KOPT-K1 (cell line): ENCODE measurements around the gene ROBO3.

ENCODE experiments used
- H3K27ac ChIP-seq: fragments of 200-600 bp; sonication (generic); 2 replicates; pipeline ENCODE4 v1.5.1; 2016; ENCODE audit warnings: antibody characterized with exemption, mild to moderate bottlenecking, low read depth, low read length; ENCODE audit not compliant: poor library complexity, severe bottlenecking
- H3K36me3 ChIP-seq: fragments of 200-600 bp; sonication (generic); 2 replicates; pipeline ENCODE4 v1.5.1; 2017; ENCODE audit warnings: antibody characterized with exemption, mild to moderate bottlenecking, low read length, moderate library complexity; ENCODE audit not compliant: insufficient read depth
- H3K9me3 ChIP-seq: fragments of 200-600 bp; sonication (generic); 2 replicates; pipeline ENCODE4 v1.5.1; 2017; ENCODE audit warnings: antibody characterized with exemption, low read length, mild to moderate bottlenecking; ENCODE audit not compliant: insufficient read depth, poor library complexity, severe bottlenecking

ROBO3 gene, protein sequence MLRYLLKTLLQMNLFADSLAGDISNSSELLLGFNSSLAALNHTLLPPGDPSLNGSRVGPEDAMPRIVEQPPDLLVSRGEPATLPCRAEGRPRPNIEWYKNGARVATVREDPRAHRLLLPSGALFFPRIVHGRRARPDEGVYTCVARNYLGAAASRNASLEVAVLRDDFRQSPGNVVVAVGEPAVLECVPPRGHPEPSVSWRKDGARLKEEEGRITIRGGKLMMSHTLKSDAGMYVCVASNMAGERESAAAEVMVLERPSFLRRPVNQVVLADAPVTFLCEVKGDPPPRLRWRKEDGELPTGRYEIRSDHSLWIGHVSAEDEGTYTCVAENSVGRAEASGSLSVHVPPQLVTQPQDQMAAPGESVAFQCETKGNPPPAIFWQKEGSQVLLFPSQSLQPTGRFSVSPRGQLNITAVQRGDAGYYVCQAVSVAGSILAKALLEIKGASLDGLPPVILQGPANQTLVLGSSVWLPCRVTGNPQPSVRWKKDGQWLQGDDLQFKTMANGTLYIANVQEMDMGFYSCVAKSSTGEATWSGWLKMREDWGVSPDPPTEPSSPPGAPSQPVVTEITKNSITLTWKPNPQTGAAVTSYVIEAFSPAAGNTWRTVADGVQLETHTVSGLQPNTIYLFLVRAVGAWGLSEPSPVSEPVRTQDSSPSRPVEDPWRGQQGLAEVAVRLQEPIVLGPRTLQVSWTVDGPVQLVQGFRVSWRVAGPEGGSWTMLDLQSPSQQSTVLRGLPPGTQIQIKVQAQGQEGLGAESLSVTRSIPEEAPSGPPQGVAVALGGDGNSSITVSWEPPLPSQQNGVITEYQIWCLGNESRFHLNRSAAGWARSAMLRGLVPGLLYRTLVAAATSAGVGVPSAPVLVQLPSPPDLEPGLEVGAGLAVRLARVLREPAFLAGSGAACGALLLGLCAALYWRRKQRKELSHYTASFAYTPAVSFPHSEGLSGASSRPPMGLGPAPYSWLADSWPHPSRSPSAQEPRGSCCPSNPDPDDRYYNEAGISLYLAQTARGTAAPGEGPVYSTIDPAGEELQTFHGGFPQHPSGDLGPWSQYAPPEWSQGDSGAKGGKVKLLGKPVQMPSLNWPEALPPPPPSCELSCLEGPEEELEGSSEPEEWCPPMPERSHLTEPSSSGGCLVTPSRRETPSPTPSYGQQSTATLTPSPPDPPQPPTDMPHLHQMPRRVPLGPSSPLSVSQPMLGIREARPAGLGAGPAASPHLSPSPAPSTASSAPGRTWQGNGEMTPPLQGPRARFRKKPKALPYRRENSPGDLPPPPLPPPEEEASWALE (N-terminal part only)

DNA sequence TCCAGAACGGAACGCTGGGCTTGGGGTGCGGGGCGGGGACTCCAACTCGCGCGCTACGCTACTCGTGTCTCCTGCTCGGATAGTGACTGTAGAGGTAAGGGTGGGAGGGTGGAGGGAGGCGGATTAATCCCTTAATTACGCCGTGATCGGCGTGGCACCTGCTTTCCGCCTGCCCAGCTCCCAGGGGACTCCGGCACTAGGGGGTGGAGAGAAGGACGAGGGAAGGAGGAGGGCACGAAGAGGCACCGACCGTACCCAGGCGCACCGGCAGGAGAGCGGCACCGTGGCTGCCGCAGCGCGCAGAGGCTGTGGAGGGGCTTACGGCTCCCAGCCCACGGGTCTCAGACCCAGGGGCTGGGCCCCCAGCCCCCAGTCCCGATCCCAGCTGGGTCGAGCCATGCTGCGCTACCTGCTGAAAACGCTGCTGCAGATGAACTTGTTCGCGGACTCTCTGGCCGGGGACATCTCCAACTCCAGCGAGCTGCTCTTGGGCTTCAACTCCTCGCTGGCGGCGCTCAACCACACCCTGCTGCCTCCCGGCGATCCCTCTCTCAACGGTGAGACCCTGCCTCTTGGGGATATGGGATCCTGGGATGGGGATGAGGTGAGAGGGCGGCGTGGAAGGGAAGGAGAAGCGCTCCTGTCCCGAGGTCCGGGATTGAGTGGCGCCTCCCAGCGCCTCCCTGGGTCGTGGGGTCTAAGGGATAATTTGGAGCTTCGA is at the start of gene ROBO3:
Gene ROBO3, plus strand, starts transcription at position 252 of the 721 bp plus-strand sequence. Its CDS starts 146 bp downstream, at position 398.
- Histone ChIP-seq H3K27ac (no peak within 1 kb of the TSS), H3K9me3 (no peaks in the 10 kb centered on the region), H3K36me3 (no peaks in the 10 kb centered on the region)

DNA sequence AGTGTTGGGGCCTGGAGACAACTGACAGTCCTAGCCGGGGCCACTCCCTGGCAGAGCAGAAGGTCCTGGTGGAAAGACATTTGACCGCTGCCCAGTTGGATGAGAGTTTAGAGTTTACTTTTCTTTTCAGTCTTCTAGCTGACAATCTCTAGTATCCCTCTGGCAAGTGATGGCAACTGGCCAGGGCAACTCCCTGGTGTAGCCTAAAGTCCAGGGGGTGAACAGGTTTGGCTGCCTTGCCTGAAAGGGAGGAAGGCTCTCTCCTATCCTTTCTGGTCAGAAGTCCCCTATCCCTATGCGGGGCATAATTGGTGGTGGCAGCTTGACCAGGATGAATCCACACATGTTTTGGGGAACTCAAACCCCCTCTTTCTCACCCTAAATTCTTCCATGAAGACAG is 48.2 kb upstream of the ROBO3 start:
- H3K9me3 ChIP-seq = no peaks in the 10 kb centered on the region
- H3K36me3 ChIP-seq = no peaks in the 10 kb centered on the region
- no peak overlapping the region for H3K27ac ChIP-seq

DNA sequence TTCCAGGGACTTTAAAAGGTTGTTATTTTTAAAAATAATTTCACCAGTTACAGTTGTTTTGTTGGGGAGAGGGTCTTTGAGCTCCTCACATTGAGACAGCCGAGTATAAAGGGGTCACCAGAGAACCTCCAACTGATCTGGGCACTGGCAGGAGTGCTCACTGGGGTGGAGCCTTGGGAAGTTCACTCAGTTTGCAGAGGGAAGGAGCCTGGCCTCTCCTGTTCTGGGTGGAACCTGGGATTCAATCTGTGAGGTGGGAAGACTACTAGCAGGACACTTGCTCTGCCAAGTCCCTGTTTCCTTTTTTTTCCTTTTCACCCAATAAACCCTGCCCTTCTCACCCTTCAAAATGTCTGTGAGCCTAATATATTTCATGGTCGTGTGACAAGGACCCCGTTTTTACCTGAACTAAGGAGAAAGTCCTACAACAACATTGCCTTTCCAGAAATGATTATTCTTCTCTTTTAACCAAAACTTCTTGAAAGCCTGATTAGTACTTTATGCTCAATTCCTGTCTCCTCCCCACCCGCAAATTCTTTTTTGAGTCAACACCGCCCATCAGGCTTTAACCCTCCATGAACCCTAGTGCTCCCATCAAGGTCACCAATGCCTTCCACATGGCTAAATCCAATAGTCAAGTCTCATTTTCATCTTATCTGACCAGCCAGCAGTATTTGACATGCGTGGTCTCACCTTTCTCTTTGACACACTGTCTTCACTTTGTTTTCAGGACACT is 43.1 kb upstream of the ROBO3 start:
- Histone ChIP-seq H3K36me3 (no peaks in the 10 kb centered on the region), H3K27ac (no peak overlapping the region), H3K9me3 (no peaks in the 10 kb centered on the region)

DNA sequence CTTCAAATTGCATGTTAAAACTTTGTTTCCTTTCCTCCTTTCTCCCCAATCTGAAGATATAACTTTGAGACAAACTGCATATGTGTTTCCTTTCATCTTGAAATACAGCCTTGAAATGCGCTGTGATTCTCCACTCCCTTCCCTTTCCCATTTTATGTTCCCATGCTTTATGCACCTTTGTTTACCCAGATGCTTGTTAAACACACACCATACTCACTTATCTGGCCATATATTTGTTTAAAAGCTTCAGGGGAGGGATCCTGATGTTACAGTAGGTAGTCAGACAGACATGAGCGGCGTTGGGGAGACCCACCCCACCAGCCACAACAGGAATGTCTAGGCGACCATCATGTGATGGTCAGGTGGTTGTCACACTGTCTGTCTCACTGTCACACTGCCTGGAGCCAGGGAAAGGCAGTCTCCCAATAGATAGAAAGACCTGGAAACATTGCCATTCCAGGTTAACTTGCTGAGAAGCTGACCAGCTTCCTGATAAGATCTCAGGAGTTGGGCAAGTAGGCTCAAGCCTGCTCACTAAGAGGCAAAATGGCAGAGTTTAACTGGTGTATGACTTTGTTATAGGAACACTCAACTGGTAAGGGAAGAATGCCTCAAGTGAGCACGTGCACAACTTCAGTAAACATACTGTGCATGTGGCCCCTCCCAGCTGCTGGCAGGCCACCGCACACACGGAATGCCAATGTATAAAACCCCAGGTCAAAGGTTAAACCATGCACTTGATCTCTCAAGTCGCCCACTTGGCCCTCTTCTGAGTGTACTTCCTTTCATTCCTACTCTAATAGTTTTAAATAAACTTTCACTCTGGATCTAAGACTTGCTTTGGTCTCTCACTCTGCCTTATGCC is 41.5 kb upstream of the ROBO3 start:
- H3K27ac ChIP-seq = no peak overlapping the region
- no peaks in the 10 kb centered on the region for H3K36me3 ChIP-seq
- no peaks in the 10 kb centered on the region for H3K9me3 ChIP-seq

DNA sequence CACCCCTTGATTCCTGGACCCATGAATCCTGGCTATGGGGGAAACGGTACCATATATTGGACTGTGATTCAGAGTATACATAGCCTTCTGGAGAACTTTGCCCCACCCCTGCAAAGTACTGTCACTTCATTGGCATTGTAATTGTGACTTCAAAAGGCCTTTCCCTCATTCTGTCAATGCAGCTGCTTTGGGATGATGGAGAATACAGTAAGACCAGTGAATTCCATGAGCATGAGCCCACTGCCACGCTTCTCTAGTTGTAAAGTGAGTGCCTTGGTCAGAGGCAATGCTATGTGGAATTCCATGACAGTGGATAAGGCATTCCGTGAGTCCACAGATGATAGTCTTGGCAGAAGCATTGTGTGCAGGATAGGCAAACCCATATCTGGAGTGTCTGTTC is 39.4 kb upstream of the ROBO3 start:
- H3K27ac ChIP-seq = no peak overlapping the region
- H3K36me3 ChIP-seq = no peaks in the 10 kb centered on the region
- no peaks in the 10 kb centered on the region for H3K9me3 ChIP-seq

DNA sequence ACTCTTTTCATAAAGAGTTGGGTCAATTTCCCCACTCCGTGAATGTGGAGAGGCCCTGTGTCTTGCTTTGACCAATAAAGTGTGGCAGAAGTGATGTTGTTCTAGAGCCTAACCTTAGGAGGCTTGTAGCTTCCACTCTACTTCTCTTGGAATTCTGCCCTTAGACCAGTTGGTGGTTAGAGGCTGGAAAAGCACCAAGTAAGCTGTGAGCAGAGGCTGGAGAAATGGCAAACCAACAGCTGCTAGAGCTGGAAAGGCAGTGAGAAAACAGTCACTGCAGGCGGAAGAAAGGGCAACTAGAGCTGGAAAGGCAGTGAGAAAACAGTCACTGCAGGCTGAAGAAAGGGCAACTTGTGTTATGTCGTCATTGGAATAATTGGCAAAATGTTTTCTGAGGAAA is 35.2 kb upstream of the ROBO3 start:
- Histone ChIP-seq H3K9me3 (no peaks in the 10 kb centered on the region), H3K36me3 (no peaks in the 10 kb centered on the region), H3K27ac (no peak overlapping the region)

DNA sequence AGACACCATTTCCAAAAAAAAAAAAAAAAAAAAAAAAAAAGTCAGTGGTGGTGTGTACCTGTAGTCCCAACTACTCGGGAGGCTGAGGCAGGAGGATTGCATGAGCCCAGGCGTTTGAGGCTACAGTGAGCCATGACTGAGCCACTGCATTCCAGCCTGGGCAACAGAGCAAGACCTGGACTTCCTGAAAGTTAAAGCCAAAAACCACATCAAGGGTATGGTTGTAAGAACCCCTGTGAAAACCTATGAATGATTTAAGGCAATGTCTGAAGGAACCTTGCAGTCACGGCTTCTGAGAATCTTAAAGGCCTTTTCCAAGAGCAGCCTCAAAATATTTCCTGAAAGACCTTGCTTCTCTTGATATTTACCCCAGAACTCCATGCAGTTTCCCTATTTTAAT is 34.5 kb upstream of the ROBO3 start:
- H3K36me3 ChIP-seq = no peaks in the 10 kb centered on the region
- no peak overlapping the region for H3K27ac ChIP-seq
- no peaks in the 10 kb centered on the region for H3K9me3 ChIP-seq

DNA sequence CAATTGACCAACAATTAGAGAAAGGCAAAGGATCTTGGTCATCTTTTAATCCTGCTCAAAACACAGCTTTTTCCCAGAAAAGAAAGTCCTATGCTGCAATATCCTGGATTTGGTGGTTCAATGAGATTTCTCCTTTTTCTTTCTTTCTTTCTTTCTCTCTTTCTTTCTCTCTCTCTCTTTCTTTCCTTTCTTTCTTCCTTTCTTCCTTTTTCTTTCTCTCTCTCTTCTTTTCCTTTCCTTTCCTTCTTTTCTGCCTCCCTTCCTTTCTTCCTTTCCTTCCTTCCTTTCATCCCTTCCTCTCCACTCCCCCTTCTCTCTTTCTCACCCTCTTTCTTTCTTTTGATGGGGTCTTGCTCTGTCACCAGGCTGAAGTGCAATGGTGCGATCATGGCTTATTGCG is 33.3 kb upstream of the ROBO3 start:
- Histone ChIP-seq H3K9me3 (no peaks in the 10 kb centered on the region), H3K27ac (no peak overlapping the region), H3K36me3 (no peaks in the 10 kb centered on the region)

DNA sequence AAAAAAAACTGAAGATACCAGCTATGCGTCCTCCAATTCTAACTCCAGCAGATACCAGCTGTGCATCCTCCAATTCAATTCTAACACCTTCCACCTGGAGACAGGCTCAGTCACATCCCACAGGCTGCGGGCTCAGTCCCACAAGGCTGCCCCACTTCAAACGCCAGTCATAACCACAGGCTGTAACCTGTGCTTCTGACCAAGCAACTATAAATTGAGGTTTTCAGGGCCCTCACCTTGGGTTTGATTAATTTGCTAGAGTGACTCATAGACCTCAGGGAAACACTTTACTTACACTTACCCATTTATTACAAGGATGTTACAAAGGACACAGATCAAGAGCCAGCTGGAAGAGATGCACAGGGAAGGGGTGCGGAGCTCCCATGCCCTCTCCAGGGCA is 32.7 kb upstream of the ROBO3 start:
- no peaks in the 10 kb centered on the region for H3K36me3 ChIP-seq
- no peak overlapping the region for H3K27ac ChIP-seq
- H3K9me3 ChIP-seq = no peaks in the 10 kb centered on the region

DNA sequence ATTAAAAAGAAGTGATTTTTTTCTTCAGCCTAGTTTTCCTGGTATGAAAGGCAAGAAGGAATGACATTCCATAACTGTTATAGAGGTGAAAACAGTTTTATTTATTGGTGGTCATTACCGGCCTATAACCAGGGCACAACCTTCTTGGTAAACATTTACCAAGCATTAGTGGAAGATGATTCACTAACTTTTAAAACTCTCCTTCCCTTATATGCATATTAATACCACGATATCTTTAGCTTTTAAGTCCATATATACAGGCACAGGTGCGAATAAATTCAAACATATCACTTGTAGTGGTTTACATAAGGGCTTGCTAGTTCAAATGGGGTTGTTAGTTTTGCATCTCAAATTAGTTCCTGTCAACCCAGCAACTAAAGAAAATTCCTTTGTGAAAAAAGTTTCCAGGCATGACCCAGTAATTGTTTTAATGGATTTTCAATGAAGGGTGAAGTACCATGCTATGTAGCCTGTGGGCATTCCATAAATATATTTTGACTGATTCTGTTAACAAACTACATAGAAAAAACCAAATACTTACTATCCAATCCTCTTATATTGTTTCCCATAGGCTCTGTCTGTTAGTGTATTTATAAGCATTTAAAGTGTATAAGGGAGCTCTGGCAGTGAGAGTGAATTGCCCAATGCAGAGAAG is 30.6 kb upstream of the ROBO3 start:
- Histone ChIP-seq H3K36me3 (no peaks in the 10 kb centered on the region), H3K27ac (no peak overlapping the region), H3K9me3 (no peaks in the 10 kb centered on the region)

DNA sequence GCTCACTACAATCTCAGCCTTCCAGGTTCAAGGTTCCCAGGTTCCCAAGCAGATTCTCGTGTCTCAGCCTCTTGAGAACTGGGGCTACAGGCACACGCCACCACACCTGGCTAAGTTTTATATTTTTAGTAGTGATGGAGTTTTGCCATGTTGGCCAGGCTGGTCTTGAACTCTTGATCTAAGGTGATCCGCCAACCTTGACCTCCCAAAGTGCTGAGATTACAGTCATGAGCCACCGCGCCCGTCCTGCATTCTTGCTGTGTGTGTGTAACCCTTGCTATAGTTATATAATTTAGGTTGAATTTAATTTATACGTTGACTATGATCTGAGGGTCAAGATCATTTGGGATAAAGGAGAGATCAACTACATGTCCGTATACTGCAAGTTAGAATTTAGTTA is 29.3 kb upstream of the ROBO3 start:
- Histone ChIP-seq H3K9me3 (no peaks in the 10 kb centered on the region), H3K36me3 (no peaks in the 10 kb centered on the region), H3K27ac (no peak overlapping the region)

DNA sequence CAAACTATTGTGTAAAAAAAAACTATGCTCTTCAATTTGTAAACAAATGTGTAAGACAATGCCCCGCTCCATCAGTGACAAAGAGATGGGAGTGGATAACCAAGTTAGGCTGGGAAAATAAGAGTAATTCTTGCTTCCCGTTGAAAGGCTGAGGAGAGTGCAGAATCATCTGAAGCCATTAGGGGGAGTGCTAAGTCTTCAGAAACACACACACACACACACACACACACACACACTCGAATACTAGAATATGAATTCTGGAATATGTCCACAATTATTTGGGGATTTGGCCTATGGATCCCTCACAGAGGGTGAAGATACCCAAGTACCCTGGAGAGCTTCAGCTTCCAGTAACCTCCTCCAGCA is 27.8 kb upstream of the ROBO3 start:
- Histone ChIP-seq H3K27ac (no peak overlapping the region), H3K9me3 (no peaks in the 10 kb centered on the region), H3K36me3 (no peaks in the 10 kb centered on the region)

DNA sequence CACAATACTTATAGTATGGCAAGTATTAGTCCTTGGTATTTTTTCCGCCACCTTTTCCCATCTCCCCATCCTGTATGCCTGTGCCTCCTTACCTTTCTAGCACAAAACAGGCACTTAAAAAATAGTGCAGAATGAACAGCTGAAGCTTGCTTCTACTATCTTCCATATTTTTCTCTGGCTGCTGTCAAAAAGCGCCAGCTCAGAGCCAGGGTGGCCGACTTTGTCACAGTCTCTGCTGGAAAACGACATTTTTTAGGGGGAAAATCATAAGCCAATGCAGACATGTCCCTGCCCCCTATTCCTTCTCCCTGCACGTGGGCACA is 26.5 kb upstream of the ROBO3 start:
- Histone ChIP-seq H3K9me3 (no peaks in the 10 kb centered on the region), H3K36me3 (no peaks in the 10 kb centered on the region), H3K27ac (no peak overlapping the region)
